Fibroblast of skin of back (primary cell): ENCODE measurements around the gene APOM.
A peak's percentile ranks its signal among the peaks of the same experiment; 100 is the strongest.

Experiments
- DNase-seq: peaks from one replicate; pipeline ENCODE4 v3.0.0-alpha.2; 2013

Gene APOM

GRCh38 chr6:31681135-31681671 lies 25.5 kb downstream of the APOM start:
- DNase-seq, result peak; percentile 50

- no peak for DNase-seq
These were observed 27.9 kb downstream of the APOM start for GRCh38 chr6:31683591-31683990.

GRCh38 chr6:31686483-31686882 lies 30.8 kb downstream of the APOM start:
- no peak for DNase-seq

GRCh38 chr6:31687321-31687720 lies 31.6 kb downstream of the APOM start:
- DNase-seq, result no peak

- no peak for DNase-seq
These were observed 32.4 kb downstream of the APOM start for GRCh38 chr6:31687860-31688693.

GRCh38 chr6:31689249-31690110 lies 33.8 kb downstream of the APOM start:
- no peak for DNase-seq

GRCh38 chr6:31690231-31691077 lies 34.8 kb downstream of the APOM start:
- no peak for DNase-seq

- no peak for DNase-seq
These were observed 35.4 kb downstream of the APOM start for GRCh38 chr6:31691078-31691463.

- DNase-seq, result no peak
These were observed 35.9 kb downstream of the APOM start for GRCh38 chr6:31691564-31692108.

GRCh38 chr6:31692353-31692752 lies 36.7 kb downstream of the APOM start:
- no peak for DNase-seq

- DNase-seq, result no peak
These were observed 37.2 kb downstream of the APOM start for GRCh38 chr6:31692886-31693285.

- no peak for DNase-seq
These were observed 37.8 kb downstream of the APOM start for GRCh38 chr6:31693535-31693934.

GRCh38 chr6:31697555-31697954 lies 41.9 kb downstream of the APOM start:
- DNase-seq, result no peak

- DNase-seq, result no peak
These were observed 45.2 kb downstream of the APOM start for GRCh38 chr6:31700740-31701401.

GRCh38 chr6:31701666-31702404 lies 46.1 kb downstream of the APOM start:
- no peak for DNase-seq

GRCh38 chr6:31702405-31702818 lies 46.7 kb downstream of the APOM start:
- no peak for DNase-seq

- peak; percentile 98 for DNase-seq
These were observed 47.4 kb downstream of the APOM start, which contains the start of gene ABHD16A for GRCh38 chr6:31702819-31703716. Gene ABHD16A (minus strand): TSS chr6:31703324. CDS start chr6:31703281, 43 bp downstream.

GRCh38 chr6:31705931-31706330 lies 50.2 kb downstream of the APOM start:
- no peak for DNase-seq

GRCh38 chr6:31706599-31706998 lies 50.9 kb downstream of the APOM start, which contains the start of gene LY6G6F:
Gene LY6G6F (plus strand): TSS chr6:31706866. CDS start chr6:31706907, 41 bp downstream.
- no peak for DNase-seq
